Measurements from ENCODE around the gene STK32B.

DNA sequence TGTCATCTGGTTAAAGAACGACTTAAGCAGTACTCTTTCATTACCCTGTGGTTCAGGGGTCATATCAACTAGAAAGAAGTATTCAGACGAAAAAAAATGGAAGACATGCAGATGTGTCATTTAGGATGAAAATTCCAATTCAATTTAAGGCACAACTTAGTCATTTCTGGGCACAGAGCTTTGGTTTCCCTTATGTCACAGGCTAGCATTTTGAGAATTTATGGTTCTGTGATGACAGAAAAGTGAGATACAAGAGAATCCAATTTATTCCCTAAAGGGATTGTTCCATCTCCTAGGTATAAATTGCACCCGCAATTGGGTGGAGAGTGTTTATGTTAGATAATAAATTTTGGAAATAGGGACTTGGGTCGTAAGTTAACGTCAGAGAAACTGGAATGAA lies 306.6 kb downstream of the STK32B start:
- TF ChIP-seq, protein P1, sequence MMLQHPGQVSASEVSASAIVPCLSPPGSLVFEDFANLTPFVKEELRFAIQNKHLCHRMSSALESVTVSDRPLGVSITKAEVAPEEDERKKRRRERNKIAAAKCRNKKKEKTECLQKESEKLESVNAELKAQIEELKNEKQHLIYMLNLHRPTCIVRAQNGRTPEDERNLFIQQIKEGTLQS (IDR thresholded peaks at IDR 0.05), result no peak
- TF ChIP-seq, protein P2, sequence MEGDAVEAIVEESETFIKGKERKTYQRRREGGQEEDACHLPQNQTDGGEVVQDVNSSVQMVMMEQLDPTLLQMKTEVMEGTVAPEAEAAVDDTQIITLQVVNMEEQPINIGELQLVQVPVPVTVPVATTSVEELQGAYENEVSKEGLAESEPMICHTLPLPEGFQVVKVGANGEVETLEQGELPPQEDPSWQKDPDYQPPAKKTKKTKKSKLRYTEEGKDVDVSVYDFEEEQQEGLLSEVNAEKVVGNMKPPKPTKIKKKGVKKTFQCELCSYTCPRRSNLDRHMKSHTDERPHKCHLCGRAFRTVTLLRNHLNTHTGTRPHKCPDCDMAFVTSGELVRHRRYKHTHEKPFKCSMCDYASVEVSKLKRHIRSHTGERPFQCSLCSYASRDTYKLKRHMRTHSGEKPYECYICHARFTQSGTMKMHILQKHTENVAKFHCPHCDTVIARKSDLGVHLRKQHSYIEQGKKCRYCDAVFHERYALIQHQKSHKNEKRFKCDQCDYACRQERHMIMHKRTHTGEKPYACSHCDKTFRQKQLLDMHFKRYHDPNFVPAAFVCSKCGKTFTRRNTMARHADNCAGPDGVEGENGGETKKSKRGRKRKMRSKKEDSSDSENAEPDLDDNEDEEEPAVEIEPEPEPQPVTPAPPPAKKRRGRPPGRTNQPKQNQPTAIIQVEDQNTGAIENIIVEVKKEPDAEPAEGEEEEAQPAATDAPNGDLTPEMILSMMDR (IDR thresholded peaks at IDR 0.05; ENCODE audit: low read depth, low read length, missing input control), result no peak
- TF ChIP-seq TAF1 (conservative IDR thresholded peaks at IDR 0.05), result no peak
- TF ChIP-seq JUND (IDR thresholded peaks at IDR 0.05), result no peak
- TF ChIP-seq, protein P3, sequence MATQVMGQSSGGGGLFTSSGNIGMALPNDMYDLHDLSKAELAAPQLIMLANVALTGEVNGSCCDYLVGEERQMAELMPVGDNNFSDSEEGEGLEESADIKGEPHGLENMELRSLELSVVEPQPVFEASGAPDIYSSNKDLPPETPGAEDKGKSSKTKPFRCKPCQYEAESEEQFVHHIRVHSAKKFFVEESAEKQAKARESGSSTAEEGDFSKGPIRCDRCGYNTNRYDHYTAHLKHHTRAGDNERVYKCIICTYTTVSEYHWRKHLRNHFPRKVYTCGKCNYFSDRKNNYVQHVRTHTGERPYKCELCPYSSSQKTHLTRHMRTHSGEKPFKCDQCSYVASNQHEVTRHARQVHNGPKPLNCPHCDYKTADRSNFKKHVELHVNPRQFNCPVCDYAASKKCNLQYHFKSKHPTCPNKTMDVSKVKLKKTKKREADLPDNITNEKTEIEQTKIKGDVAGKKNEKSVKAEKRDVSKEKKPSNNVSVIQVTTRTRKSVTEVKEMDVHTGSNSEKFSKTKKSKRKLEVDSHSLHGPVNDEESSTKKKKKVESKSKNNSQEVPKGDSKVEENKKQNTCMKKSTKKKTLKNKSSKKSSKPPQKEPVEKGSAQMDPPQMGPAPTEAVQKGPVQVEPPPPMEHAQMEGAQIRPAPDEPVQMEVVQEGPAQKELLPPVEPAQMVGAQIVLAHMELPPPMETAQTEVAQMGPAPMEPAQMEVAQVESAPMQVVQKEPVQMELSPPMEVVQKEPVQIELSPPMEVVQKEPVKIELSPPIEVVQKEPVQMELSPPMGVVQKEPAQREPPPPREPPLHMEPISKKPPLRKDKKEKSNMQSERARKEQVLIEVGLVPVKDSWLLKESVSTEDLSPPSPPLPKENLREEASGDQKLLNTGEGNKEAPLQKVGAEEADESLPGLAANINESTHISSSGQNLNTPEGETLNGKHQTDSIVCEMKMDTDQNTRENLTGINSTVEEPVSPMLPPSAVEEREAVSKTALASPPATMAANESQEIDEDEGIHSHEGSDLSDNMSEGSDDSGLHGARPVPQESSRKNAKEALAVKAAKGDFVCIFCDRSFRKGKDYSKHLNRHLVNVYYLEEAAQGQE (IDR thresholded peaks at IDR 0.05), result no peak
- no peak for TF ChIP-seq SP1 (IDR thresholded peaks at IDR 0.05)
- TF ChIP-seq NR2F2 (IDR thresholded peaks at IDR 0.05), result no peak
- TF ChIP-seq HNF4A (conservative IDR thresholded peaks at IDR 0.05), result no peak
- TF ChIP-seq, protein P4, sequence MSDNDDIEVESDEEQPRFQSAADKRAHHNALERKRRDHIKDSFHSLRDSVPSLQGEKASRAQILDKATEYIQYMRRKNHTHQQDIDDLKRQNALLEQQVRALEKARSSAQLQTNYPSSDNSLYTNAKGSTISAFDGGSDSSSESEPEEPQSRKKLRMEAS (IDR thresholded peaks at IDR 0.05), result no peak

Measured in liver (tissue), 3 donors.